NCI-H526 treated with DMSO at 0.1 percent for 48 hours (cell line): ENCODE results near the gene CALML5.

Source experiments
- DNase-seq: peaks from one replicate; lab custom pipeline; 2025; lab: John Stamatoyannopoulos, UW

CALML5 gene

DNA sequence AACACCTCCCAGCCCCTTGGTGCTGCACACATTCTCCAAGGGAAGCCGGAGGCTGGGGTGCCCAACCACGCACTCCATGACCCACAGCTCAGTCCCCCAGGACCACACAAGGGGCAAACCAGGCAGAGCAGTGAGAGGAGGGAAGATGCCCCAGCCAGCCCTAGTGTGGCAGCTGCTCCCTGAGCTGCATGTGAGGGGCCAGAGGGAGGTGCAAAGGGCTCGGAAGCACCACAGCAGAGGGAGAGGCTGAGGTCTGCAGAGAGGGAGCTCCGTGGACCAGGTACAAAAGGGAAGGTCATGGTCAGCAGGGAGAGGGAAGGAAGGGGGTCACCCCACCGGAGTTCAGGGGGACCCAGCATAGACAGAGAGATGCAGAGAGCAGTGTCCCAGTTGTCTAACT lies 1.5 kb upstream of the CALML5 start:
- DNase-seq, result no peak

DNA sequence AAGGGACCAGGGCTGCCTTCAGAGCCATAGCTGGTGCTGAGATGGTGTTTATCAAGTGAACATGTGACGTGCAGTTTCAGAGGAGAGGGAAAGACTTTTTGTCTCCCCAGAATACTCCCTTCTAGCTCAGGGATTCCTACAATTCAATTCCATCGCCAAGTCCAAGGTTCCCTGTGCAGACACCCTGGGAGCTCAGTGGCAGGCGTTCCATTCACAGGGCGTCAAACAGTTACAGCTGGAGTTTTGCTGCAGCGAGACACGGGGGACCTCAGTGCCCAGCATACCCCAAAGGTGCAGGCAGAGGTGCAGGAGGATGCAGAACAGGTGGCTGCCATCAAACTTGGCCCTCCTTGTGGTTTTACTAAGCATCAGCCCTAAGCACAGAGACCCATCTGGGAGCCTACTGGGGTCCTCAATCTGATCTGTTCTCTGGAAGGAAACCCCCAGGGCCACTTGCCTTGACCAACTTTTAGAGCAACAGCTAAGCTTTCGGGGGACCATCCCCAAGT lies 846 bp upstream of the CALML5 start:
- no peak for DNase-seq

DNA sequence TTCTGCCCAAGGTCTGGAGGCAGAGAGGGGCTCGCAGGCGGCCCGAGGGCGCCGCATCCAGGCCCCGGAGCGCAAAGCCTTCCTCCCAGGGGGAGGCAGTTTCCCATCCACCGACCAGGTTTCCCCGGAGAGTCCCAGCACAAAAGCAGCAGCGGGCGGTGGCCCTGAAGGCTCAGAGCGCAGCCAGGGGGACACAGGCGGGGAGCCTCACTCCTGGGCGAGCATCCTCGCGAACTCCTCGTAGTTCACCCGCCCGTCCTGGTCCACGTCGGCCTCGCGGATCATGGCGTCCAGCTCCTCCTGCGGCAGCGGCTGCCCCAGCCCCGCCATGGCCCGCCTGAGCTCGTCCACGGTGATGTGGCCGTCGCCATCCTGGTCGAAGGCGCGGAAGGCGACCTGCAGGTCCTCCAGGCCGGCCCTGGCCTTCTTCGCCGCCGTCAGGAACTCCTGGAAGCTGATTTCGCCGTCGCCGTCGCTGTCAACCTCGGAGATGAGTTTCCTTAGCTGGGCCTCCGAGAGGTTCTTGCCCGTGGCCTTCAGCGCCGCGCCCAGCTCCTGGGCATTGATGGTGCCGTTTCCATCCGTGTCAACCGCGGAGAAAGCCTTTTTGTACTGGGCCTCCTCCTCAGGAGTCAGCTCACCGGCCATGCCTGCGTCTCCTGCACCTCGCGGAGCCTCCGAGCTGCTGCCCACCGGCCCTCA lies 428 bp downstream of the CALML5 start:
- DNase-seq, result no peak

DNA sequence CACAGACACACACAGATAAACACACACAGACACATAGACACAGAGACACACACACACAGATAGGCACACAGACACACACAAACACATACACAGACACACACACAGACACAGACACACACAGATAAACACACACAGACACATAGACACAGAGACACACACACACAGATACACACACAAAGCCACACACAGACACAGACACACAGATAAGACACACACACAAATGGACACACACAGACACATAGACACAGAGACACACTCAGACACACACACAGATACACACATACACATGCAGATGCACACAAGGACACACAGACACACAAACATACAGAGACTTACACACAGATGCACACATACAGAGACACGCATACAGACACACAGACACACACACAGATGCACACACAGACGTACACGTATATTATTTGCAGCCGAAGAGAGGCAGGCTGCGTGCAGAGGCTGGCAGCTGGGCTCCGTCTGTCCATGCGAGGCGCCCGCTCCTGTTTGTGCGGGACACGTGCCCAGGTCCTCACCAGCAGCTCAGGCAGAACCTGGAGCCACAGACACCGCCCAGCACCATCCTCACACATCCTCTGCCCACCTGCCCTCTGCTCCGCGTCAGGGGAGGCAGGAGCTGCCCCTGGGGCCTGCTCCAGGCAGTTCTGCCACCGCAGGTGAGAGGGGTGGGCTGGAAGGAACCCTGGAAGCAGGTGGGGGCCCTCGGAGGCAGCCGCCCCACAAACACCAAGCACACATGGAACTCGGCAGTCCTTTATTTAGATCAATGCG lies 1.2 kb downstream of the CALML5 start:
- no peak for DNase-seq

DNA sequence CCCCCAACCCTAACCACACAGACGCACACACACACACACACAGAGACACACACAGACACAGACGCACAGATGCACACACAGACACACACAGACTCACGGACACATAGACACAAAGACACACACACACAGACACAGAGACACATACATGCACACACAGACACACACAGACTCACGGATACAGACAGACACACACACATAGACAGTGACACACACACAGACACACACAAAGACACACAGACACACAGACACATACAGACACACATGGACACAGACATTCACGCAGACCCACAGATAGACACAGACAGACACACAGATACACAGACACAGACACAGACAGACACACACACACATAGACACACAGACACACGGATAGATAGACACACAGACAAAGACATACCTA lies 2.1 kb downstream of the CALML5 start:
- no peak for DNase-seq

DNA sequence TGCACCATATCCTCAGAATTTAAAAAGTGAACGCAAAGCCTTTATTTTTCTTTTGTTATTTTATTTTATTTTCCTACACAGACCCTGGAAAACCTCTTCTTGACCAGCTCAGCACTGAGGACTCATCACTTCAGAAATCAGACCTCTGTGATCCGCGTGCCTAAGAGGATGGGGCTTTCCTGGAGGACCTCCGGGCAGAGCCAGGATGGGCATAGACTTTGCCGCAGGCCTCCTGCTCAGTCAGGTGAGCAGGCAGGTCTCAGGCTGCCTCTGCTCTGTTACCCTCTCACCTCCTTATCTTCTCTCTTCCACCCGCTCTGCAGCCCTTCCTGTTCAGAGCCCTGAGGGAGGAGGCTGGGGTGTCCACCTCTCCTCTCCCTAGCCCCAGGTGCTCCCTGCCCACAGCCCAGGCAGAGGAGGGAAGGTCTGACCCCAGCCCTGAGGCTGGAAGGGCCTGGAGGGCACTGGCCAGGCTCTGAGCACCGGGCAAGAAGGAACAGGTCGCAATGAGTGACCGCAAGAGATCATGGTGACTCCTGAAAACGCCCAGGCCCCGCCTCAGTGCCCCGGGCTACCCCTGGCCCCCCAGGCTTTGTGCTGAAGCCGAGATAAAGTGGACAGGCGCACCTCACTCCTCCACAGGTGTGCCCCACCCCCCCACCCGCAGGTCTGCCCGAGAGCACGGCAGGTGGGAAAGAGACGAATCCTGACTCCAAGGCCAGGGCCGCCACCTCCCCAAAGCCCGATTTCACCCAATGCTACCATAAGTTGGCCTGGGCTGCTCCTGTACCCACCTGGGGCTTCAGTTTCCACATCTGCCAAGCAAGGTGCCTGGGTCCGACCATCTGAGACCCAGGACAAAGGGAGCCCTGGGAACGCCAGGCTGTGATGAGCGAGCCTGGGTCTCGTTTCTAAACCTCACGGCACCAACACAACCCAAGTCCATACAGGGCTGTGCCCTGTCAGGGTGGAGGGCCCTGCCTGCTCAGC lies 2.8 kb downstream of the CALML5 start:
- no peak for DNase-seq

DNA sequence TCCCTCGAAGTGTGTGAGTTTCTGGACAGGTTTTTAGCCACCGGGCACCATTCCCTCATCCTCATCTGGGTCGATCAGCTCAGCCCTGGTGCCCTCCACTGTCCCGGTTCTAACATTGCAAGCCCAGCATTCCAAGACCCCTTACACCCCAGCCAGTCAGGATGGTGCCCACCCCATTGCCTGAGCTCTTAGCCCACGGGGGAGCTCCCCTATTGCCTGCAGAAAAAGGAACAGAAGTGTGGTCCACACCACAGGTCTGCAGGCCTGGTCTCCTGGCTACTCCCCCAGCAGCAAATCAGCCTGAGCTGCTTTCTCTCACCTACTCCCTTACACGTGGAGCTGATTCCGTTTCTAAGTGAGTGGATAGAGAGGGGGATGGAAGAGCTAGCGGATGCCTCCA lies 4.8 kb downstream of the CALML5 start:
- no peak for DNase-seq

DNA sequence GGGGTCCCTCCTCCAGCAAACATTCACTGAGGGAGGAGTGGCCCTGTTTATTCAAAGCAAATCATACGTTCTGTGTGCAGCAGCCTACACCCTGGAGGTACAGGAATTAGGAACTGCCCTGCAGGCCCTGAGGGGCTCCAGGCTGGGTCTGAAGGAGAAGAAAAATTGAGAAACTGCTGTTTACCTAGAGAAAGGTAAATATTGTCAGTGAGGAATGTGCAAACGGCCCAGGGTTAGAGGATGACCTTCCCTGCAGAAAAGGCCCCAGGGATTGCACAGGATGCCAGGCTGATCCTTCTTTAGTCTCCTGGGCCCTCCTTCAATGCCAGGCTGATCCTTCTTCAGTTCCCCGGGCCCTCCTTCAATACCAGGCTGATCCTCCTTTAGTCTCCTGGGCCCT lies 5.7 kb downstream of the CALML5 start:
- no peak for DNase-seq

DNA sequence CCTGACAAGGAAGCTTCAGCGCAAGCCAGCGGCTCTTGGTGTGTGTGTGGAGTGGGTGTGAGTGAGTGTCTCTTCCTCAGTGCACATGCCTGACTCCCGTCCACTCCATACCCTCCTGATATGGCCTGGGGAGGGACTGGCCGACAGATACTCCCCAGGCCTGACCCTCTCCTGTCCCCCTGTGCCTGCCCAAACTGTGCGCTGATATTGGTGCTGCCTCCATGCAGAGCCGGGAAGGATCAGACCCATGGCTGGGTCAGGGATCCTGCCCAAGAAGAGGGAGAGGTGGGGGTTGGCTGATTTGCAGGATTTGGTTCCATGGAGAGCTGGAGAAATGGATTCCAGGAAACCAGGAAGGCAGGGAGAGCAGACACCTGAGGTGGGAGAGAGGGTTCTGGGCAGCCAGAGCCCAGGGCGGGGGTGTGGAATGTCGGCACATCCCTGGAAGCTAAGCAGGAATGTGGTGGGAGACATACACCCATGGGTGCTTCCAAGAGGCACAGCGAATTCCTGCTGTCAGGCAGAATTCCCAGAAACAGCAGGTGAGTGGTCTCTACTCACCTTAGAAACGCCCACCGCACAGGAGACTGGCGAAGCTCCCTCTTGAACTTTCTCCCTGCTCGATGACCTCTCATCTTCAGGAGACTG lies 6.3 kb downstream of the CALML5 start:
- no peak for DNase-seq

DNA sequence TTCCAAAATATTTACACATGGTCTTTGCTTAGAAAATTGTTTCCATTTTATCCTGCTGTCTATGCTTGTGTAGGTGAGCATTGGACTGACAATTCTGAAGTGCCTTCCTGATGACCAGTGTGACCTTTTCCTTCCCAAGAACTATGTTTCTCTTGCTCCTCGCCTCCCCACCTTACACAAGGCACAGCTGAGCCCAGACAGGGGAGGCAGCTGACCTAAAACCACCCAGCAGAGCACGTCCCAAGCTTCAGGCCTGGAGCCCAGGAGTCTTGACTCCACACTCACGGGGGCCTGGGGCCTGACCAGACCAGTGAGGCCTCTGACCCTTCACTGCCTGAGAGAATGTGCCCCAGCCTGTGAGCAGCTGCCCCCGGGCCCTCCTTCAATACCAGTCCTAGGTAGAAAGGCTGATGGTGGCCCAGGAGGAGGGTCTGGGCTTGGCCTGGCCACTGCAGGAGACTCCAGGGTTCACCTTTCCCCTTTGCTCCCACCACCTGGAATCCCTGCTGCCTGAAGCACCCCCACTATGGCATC lies 7.0 kb downstream of the CALML5 start:
- no peak for DNase-seq

DNA sequence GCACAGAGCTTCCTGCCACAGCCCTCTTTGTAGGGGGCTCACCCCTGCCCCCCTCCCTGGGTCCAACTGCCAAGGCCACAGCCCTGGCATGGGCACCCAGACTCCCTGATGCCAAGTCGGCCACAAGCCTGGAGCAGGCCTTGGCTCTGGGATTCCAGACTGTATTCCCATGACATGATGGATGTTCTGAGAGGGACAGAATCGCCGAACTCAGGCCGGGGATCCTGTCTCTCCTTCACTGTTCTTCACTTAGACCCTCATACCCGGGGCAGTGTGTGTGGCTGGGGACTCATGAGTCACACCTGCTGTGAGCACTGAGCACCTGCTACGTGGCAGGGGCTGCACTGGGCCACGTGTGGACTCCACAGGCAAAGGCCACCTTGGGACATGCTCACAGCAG lies 7.9 kb downstream of the CALML5 start:
- no peak for DNase-seq

DNA sequence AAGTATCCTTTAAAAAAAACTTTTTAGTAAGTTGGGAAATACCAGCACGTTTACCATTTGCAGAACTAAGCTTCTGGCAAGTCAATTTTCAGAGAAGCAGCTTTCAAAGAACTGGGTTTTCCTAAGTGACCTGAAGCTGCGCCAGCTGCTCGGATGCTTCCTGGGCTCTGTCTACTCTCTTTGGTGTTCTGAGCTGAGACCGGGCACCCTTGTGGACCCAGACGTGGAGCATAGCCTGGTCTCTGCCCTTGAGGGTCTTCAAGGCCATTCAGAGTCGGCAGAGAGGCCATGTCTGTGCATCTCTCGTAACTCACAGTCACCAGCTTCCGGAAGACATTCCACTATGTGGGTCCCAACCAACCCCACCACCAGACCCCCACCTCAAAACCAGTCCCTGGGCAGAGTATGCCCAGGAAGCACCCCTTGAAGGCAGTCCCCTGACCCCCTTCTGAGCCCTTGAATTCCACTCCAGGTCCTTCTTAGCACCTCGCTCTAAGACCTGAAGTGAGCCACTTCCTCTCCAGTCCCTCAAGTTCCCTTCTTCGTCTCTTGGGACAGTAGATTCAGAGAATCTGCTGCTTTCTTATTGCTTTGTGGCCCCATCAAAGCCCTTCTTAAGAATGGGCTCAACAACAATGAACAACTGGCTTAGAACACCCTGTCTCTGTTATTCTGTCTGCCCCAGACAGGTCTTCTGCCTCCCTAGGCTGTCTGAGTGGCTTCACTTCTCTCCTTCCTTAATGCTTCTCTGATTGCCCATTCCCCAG lies 8.5 kb downstream of the CALML5 start:
- DNase-seq, result no peak

DNA sequence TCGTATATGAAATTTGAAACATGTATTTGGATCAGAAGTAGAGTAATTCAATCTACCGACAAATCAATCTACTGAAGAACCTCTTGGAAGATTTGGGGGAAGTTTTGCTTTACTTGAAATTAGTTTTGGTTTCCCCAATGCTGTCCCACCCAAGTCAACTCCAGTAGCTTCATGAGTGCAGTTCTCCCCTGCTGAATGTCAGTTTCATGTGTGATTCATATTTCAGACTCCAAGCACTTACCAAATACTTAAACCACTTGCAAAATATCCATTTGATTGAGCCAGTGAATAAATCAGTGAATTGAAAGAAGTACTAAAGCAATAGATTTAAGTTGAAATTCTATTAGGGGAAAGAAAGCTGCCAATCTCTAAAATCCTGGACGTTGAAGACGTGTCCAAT lies 9.3 kb downstream of the CALML5 start:
- no peak for DNase-seq

DNA sequence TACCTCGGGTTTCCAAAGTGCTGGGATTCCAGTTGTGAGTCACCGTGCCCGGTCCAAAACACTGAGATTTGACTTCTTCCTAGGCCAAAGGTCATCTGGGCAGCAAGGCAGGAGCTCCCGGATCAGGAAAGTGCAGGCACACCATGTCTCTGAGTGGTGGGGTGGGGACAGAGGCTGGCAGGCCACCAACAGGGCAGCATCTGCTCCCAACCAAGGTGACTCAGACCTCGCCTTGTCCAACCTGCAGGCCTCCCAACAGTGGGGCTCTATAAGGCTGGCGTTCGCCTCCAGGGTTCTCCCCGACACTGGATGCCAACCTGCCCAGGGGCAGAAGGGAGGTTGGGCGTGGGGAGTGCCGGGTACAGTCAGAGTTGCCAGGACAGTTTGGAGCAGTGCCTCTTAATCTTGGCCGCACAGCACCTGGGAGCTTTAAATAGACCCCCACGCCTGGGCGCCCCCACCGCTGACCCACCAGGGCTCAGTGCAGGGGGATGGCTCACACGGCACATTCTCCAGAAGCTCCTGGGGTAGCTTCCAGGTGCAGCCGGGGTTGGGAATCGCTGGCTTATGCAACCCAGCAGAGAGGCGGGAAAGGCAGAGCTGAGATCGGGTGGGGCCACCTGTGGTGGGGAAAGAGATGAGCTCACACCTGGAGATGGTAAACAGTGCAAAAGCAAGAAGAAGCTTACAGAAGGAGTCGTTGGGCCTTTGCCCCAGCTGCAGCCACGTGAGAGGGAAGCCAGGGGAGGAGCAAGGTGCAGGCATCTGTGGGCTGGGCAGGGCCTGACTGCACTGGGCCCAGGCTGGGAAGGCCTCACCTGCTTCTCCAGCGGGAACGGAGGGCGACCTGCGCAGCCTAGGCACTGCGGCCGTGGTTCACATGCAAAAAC lies 10.9 kb downstream of the CALML5 start:
- DNase-seq, result peak; percentile 9

DNA sequence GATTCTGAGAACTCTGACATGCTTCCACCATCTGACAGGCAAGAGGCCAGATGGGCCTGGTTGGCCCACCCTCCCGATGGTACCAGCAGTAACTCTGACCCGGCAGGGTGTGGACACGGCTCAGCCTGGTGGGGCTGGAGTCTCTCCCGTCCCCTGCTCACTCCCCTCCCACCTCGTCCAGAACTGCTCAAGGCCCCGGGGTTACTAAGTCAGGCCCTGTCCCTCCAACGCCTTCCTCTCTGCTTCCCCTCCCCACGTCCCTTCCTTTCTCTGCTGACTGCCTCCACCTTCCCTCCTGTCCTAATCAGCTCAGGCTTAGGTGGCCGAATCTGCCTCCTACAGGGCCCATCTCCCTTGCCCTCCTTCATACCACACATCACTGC lies 12.5 kb downstream of the CALML5 start:
- DNase-seq, result no peak

DNA sequence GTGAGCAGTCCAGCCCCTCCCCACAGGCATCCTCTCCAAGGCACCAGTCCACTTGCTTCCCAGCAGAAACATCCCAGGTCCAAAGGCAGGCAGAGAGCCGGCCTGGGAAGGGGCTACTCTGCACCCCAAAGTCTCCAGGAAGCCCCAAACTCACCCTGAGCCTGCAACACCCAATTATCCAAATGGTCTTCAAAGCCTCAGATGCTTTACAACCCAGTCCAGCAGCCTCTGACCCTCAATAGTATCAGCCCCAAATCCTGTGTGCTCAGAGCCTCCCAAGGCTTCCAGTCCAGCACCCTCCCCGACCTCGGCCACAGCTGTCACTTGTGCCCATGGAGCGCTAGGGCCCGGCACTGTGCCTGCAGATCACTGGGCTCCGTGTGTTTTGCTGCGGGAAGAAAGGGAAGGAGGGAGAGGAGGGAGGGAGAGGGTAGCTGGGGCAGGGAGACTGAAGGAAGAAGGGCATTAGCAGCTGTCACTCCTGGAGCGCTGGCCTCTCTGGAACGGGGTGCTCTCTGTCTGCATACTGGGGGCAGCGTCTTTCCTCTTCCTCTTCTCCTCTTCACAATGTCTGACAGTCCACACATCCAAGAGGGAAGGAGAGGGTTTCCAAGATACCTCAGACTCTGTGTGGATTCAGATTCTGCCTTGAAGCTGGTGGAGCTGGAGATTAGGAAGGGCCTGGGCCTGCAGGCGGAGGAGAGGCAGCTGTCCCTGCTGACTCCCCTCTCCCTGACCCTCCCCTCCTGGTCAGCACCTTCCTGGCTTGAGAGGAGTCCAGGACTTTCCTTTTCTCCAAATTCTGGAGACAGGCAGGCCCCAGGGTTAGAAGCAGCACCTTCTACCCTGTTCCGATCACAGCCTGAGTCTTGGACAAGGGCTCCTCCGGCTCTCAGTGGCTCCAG lies 13.2 kb downstream of the CALML5 start:
- DNase-seq, result no peak

DNA sequence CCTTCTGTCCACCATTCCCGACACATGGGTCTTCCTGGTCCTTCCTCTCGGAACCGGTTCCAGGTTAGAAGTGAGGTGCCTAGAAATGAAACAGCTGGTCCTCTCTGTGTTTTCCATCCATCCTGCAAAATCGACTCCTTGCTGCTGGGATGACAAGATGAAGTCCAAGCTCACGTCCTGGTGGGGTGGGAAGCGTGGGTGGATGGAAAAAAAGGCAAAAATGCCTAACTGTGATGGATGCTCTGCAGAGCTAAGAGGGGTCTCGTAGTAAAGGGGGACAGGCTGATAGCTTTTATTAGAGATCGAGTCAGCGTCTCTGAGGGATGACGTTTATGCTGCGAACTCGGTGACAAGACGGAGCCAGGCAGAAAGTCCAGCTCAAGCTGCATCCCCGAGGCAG lies 14.1 kb downstream of the CALML5 start:
- no peak for DNase-seq

DNA sequence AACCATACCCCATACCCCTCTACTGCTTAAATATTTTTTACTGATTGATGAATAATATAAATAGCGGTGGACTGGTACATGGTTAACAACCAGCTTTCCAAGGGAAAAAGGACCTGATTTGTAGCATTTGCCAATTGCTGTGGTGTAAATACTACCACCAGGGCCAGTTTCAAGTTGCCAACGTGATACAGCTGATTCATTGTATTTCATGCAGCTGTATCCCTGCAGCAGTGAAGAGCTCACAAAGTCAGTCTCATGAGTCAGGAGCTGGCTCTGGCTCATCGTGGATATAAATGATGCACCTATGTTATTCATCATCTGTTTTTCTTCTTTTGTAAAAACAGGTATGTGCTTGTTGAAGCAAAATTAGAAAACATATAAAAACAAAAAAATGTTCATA lies 15.2 kb downstream of the CALML5 start:
- no peak for DNase-seq

DNA sequence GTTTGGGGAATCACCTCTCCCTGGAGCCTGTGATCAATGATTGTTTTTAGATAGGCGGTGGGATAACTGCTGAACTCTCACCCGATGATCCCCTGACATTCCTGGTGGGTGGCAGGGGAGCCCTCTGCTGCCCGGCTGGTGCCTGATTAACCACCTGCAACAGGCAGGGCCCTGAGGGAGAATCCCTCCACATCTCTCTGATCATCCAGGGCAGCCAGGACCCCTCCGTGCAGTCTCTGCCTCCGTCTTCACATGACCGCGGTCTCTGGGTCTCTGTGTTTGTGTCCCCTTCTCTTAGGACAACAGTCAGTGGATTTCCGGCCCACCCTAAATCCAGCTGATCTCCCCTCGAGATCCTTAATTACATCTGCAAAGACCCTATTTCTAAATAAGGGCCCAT lies 17.4 kb downstream of the CALML5 start:
- no peak for DNase-seq
